SK-N-SH (cell line): Measurements from ENCODE around the gene SPATA31C1.

Experiments
- CHD2 ChIP-seq: fragments of 150-350 bp; IDR thresholded peaks from 2 replicates; pipeline ENCODE4 v1.6.1; 2018; ENCODE audit warnings: low read length; ENCODE audit not compliant: partially characterized antibody
- CTCF ChIP-seq: fragments of 200-600 bp; sonication (generic); IDR thresholded peaks from 2 replicates; pipeline ENCODE4 v1.6.1; 2017; ENCODE audit warnings: antibody characterized with exemption, mild to moderate bottlenecking, moderate library complexity
- ELF1 ChIP-seq: IDR thresholded peaks from 2 replicates; pipeline ENCODE4 v1.4.0; 2012
- EP300 ChIP-seq, 2 experiments: IDR thresholded peaks; 2 replicates each; pipeline versions ENCODE4 v1.4.0 to v1.6.1; 2012; ENCODE audit warnings: borderline replicate concordance in 1 of 2, low read depth in 1 of 2, low read length in 1 of 2
- GABPA ChIP-seq: IDR thresholded peaks from 2 replicates; pipeline ENCODE4 v1.4.0; 2012; ENCODE audit warnings: low read depth, mild to moderate bottlenecking
- POLR2AphosphoS5 ChIP-seq: IDR thresholded peaks from 2 replicates; pipeline ENCODE4 v1.6.1; 2012; ENCODE audit warnings: low read depth, low read length
- RCOR1 ChIP-seq: fragments of 150-350 bp; IDR thresholded peaks from 2 replicates; pipeline ENCODE4 v1.6.1; 2017; ENCODE audit warnings: antibody characterized with exemption, low read length
- REST ChIP-seq: IDR thresholded peaks from 2 replicates; pipeline ENCODE4 v1.6.1; 2012; ENCODE audit warnings: mild to moderate bottlenecking, low read depth, low read length, moderate library complexity
- RFX5 ChIP-seq: IDR thresholded peaks from 2 replicates; pipeline ENCODE4 v1.6.1; 2012; ENCODE audit warnings: mild to moderate bottlenecking, improper control_type of control experiment, low read length
- TAF1 ChIP-seq: IDR thresholded peaks from 2 replicates; pipeline ENCODE4 v1.6.1; 2012; ENCODE audit warnings: low read depth, mild to moderate bottlenecking, low read length, moderate library complexity, borderline replicate concordance
- TF ChIP-seq, protein P1 (sequence below): fragments of 150-350 bp; IDR thresholded peaks from 2 replicates; pipeline ENCODE4 v1.6.1; 2017; ENCODE audit warnings: antibody characterized with exemption, low read length, low read depth, borderline replicate concordance
- TF ChIP-seq, protein P2 (sequence below): IDR thresholded peaks from 2 replicates; pipeline ENCODE4 v1.4.0; 2012; ENCODE audit warnings: low read depth, borderline replicate concordance

- TF ChIP-seq, protein P1, sequence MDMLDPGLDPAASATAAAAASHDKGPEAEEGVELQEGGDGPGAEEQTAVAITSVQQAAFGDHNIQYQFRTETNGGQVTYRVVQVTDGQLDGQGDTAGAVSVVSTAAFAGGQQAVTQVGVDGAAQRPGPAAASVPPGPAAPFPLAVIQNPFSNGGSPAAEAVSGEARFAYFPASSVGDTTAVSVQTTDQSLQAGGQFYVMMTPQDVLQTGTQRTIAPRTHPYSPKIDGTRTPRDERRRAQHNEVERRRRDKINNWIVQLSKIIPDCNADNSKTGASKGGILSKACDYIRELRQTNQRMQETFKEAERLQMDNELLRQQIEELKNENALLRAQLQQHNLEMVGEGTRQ, result no peak
- TF ChIP-seq RFX5 (no peak), CTCF (no peak), POLR2AphosphoS5 (no peak), CHD2 (no peak), REST (no peak), RCOR1 (no peak), GABPA (no peak), EP300 (IDR thresholded peaks at IDR 0.05; ENCODE audit: borderline replicate concordance in 1 of 2, low read depth in 1 of 2, low read length in 1 of 2) (no peak), TAF1 (no peak), ELF1 (no peak)
- TF ChIP-seq, protein P2, sequence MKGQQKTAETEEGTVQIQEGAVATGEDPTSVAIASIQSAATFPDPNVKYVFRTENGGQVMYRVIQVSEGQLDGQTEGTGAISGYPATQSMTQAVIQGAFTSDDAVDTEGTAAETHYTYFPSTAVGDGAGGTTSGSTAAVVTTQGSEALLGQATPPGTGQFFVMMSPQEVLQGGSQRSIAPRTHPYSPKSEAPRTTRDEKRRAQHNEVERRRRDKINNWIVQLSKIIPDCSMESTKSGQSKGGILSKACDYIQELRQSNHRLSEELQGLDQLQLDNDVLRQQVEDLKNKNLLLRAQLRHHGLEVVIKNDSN, result no peak
These were observed 47.1 kb downstream of the SPATA31C1 start for GRCh38 chr9:87964826-87965225.
